ENCODE measurements around the gene RXRA.

DNA sequence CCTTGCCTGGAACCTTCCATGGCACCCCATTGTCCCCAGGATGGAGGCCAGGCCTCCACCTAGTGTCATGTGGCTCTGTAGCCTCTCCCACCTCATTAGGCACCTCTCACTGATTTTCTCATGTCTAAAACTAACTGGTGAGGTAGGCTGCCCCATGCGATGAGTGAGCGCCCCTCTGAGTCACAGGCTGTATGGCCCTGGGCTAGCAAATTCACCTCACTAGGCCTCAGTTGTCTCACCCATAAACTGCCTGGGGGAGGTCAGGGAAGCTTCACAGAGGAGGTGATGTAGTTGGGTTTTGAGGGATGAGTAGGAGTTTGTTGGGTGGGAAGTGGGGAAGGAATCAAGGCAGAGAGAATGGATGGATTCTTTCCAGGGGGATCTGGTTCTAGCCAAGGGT lies 8.8 kb downstream of the RXRA start:
- TF ChIP-seq POLR2A (IDR thresholded peaks at IDR 0.05; ENCODE audit: low read depth, low read length) (no peak), FOXM1 (IDR thresholded peaks at IDR 0.05; ENCODE audit: low read depth, low read length) (no peak), CTCF (IDR thresholded peaks at IDR 0.05 in 2 of 3, conservative IDR thresholded peaks at IDR 0.05 in 1 of 3; ENCODE audit: control insufficient read depth in 2 of 3, extremely low read depth in 1 of 3, insufficient read depth in 1 of 3, low read depth in 3 of 3, low read length in 3 of 3) (no peak), RFX5 (IDR thresholded peaks at IDR 0.05; ENCODE audit: low read depth, low read length) (no peak)
- TF ChIP-seq, protein P1, sequence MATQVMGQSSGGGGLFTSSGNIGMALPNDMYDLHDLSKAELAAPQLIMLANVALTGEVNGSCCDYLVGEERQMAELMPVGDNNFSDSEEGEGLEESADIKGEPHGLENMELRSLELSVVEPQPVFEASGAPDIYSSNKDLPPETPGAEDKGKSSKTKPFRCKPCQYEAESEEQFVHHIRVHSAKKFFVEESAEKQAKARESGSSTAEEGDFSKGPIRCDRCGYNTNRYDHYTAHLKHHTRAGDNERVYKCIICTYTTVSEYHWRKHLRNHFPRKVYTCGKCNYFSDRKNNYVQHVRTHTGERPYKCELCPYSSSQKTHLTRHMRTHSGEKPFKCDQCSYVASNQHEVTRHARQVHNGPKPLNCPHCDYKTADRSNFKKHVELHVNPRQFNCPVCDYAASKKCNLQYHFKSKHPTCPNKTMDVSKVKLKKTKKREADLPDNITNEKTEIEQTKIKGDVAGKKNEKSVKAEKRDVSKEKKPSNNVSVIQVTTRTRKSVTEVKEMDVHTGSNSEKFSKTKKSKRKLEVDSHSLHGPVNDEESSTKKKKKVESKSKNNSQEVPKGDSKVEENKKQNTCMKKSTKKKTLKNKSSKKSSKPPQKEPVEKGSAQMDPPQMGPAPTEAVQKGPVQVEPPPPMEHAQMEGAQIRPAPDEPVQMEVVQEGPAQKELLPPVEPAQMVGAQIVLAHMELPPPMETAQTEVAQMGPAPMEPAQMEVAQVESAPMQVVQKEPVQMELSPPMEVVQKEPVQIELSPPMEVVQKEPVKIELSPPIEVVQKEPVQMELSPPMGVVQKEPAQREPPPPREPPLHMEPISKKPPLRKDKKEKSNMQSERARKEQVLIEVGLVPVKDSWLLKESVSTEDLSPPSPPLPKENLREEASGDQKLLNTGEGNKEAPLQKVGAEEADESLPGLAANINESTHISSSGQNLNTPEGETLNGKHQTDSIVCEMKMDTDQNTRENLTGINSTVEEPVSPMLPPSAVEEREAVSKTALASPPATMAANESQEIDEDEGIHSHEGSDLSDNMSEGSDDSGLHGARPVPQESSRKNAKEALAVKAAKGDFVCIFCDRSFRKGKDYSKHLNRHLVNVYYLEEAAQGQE (IDR thresholded peaks at IDR 0.05; ENCODE audit: low read depth, low read length) = no peak

Measured in GM12878 (cell line).